CD4-positive, alpha-beta memory T cell (primary cell): ENCODE data around the gene ZNF440. TPM values are rescaled to one million over a fixed set of nuclear protein-coding genes. Genes with fewer than 3 reads are reported as not detected.

Source experiments
- CTCF ChIA-PET: fragments of 350-600 bp; sonication (Branson Sonifier 250); formaldehyde crosslinking; loops from one replicate; lab custom pipeline; 2021; ENCODE audit warnings: inconsistent platforms; ENCODE audit not compliant: partially characterized antibody; lab: Charles Lee
- POLR2A ChIA-PET: fragments of 350-600 bp; sonication (Branson Sonifier 250); formaldehyde crosslinking; loops from one replicate; lab custom pipeline; 2021; ENCODE audit not compliant: partially characterized antibody; lab: Charles Lee
- DNase-seq, 5 donors: peaks; one replicate each; pipeline versions ENCODE4 v3.0.0 to v3.0.0-alpha.2; 2020 to 2022; ENCODE audit warnings: mixed read lengths in 1 of 5
- H3K27ac ChIP-seq: one replicate; pipeline ENCODE4 v1.7.0; 2013; ENCODE audit warnings: low read depth, low read length
- H3K27me3 ChIP-seq: 2 replicates; pipeline ENCODE4 v1.7.0; 2013; ENCODE audit warnings: mild to moderate bottlenecking, low read length, moderate library complexity; ENCODE audit not compliant: insufficient read depth
- H3K36me3 ChIP-seq: 2 replicates; pipeline ENCODE4 v1.7.0; 2013; ENCODE audit warnings: mild to moderate bottlenecking, low read length, moderate library complexity; ENCODE audit not compliant: insufficient read depth
- H3K4me1 ChIP-seq: 2 replicates; pipeline ENCODE4 v1.7.0; 2013; ENCODE audit warnings: mild to moderate bottlenecking, low read length, moderate library complexity; ENCODE audit not compliant: insufficient read depth
- H3K4me3 ChIP-seq, 2 donors: one replicate each; pipeline ENCODE4 v1.7.0; 2013; ENCODE audit warnings: low read length in 2 of 2, mild to moderate bottlenecking in 1 of 2
- H3K9me3 ChIP-seq, 2 donors: one replicate each; pipeline ENCODE4 v1.7.0; 2013; ENCODE audit warnings: low read length in 2 of 2, control low read depth in 1 of 2; ENCODE audit not compliant: control insufficient read depth in 1 of 2
- H3K27ac Mint-ChIP-seq, 7 donors: one replicate each; pipeline ENCODE4 v1.8.0; 2020 to 2021; ENCODE audit warnings: mixed read lengths in 7 of 7, mild to moderate bottlenecking in 6 of 7, inconsistent platforms in 3 of 7, moderate library complexity in 3 of 7
- H3K27me3 Mint-ChIP-seq, 2 donors: one replicate each; pipeline ENCODE4 v1.8.0; 2020 to 2021; ENCODE audit warnings: mixed read lengths in 2 of 2
- H3K36me3 Mint-ChIP-seq, 2 donors: one replicate each; pipeline ENCODE4 v1.8.0; 2020 to 2021; ENCODE audit warnings: mixed read lengths in 2 of 2, inconsistent platforms in 1 of 2, mild to moderate bottlenecking in 1 of 2
- H3K4me1 Mint-ChIP-seq, 4 donors: one replicate each; pipeline ENCODE4 v1.8.0; 2020 to 2021; ENCODE audit warnings: mixed read lengths in 4 of 4, mild to moderate bottlenecking in 1 of 4
- H3K4me3 Mint-ChIP-seq, 8 donors: one replicate each; pipeline ENCODE4 v1.8.0; 2020 to 2021; ENCODE audit warnings: mixed read lengths in 8 of 8, mild to moderate bottlenecking in 7 of 8, moderate library complexity in 6 of 8, inconsistent platforms in 3 of 8
- H3K9me3 Mint-ChIP-seq, 8 donors: one replicate each; pipeline ENCODE4 v1.8.0; 2020 to 2021; ENCODE audit warnings: mixed read lengths in 8 of 8, mild to moderate bottlenecking in 5 of 8, inconsistent platforms in 3 of 8, moderate library complexity in 1 of 8
- intact Hi-C: fragments of 100-400 bp; cut with micrococcal nuclease; formaldehyde crosslinking; loops from one replicate; pipeline ENCODE4 v1.15.1; 2023
- polyA plus RNA-seq, 2 donors: library from polyadenylated mRNA; unstranded; fragments of 300-500 nt; fragmentation: Illumina TruSeq; gene quantifications; one replicate each; pipeline ENCODE4 v1.2.3, GENCODE V29; 2021
- total RNA-seq, 2 experiments: library from RNA; stranded (reverse); gene quantifications; one replicate each; pipeline ENCODE4 v1.2.3, GENCODE V29; 2021

ZNF440 gene
- total and polyA plus RNA-seq, 4 experiments from 2014 or later, result 1.8 to 18.5 (median 10.8) TPM

- H3K4me1 Mint-ChIP-seq, result peaks cover 0 to 2% (median under 1%) of the 10 kb centered on the region in 4 donors
- H3K27ac Mint-ChIP-seq, result no peak overlapping the region
- H3K27me3 ChIP-seq, result no peaks in the 10 kb centered on the region
- DNase-seq, result peak; percentile 52 to 67 (median 59)
- H3K27me3 Mint-ChIP-seq, result peaks cover 0 to 1% of the 10 kb centered on the region in 2 donors
- H3K4me1 ChIP-seq, result peaks cover 3% of the 10 kb centered on the region
- peaks cover 0 to 4% (median 1%) of the 10 kb centered on the region in 8 donors for H3K9me3 Mint-ChIP-seq
- no peak overlapping the region for H3K4me3 ChIP-seq
- H3K36me3 ChIP-seq, result no peaks in the 10 kb centered on the region
- intact Hi-C loops, result loop anchor here (1.0 to 2.0 kb wide), 7 partner anchors 42 to 260 kb away; partner anchors contain the start of genes ZNF440 and ZNF491
- ChIA-PET CTCF (interaction anchor here (0.6 to 9.4 kb wide), 9 partner anchors 12 to 259 kb away, joined by 3 to 94 read pairs (median 5); partner anchors contain the start of genes ZNF20, ZNF491 and ZNF700), POLR2A (interaction anchor here (1.0 to 1.6 kb wide), 2 partner anchors 108 to 259 kb away, joined by 3 to 4 read pairs; partner anchors contain the start of gene ZNF20)
- H3K27ac ChIP-seq, result no peak overlapping the region
- H3K36me3 Mint-ChIP-seq, result no peaks in the 10 kb centered on the region
- H3K9me3 ChIP-seq, result no peaks in the 10 kb centered on the region
- peak overlapping the region in 1 of 8 donors; percentile 24 for H3K4me3 Mint-ChIP-seq
Measured at GRCh38 chr19:11881151-11881800, 67.2 kb downstream of the ZNF440 start.

GRCh38 chr19:11882606-11883005, 68.5 kb downstream of the ZNF440 start:
- H3K4me3 Mint-ChIP-seq, result no peak overlapping the region
- Histone ChIP-seq H3K4me1 (peaks cover 7% of the 10 kb centered on the region), H3K4me3 (no peak overlapping the region), H3K27ac (no peak overlapping the region), H3K9me3 (no peaks in the 10 kb centered on the region), H3K36me3 (no peaks in the 10 kb centered on the region), H3K27me3 (no peaks in the 10 kb centered on the region)
- ChIA-PET CTCF (interaction anchor here (0.5 to 9.4 kb wide), 8 partner anchors 9 to 274 kb away, joined by 3 to 94 read pairs (median 9); partner anchors contain the start of genes ZNF20, ZNF491 and ZNF625), POLR2A (interaction anchor here (1.6 kb wide), 1 partner anchor 106 kb away, joined by 4 read pairs; no protein-coding TSS in a partner anchor)
- H3K36me3 Mint-ChIP-seq, result no peaks in the 10 kb centered on the region
- peaks cover 0 to 12% (median 3%) of the 10 kb centered on the region in 8 donors for H3K9me3 Mint-ChIP-seq
- peaks cover 0 to 1% of the 10 kb centered on the region in 2 donors for H3K27me3 Mint-ChIP-seq
- intact Hi-C loops, result no loop called here
- H3K4me1 Mint-ChIP-seq, result peaks cover 4 to 8% (median 5%) of the 10 kb centered on the region in 4 donors
- DNase-seq, result no peak
- H3K27ac Mint-ChIP-seq, result no peak overlapping the region

Other genes with a start within 250 kb of the ZNF440 start
- gene ACP5, start 236.6 kb upstream of the ZNF440 start, total RNA-seq, result 10 to 100 TPM; 26.8 to 30.3 TPM
- gene ACP5, start 236.6 kb upstream of the ZNF440 start, polyA plus RNA-seq, result 10 to 100 TPM; 16.9 to 23.8 TPM
- gene ZNF627, start 216.8 kb upstream of the ZNF440 start, total RNA-seq, result 10 to 100 TPM; 11.5 to 12.6 TPM
- 10 to 100 TPM in 1 of 2 donors, 1 to 10 TPM in 1; 6.8 to 10.3 TPM for gene ZNF627, start 216.8 kb upstream of the ZNF440 start, polyA plus RNA-seq
- gene ZNF823, start 75.3 kb upstream of the ZNF440 start, total RNA-seq, result 1 to 10 TPM; 4.6 to 5.4 TPM
- gene ZNF823, start 75.3 kb upstream of the ZNF440 start, polyA plus RNA-seq, result 1 to 10 TPM in 1 of 2 donors, under 1 TPM in 1; 0.92 to 5.3 TPM
- 10 to 100 TPM; 19.6 to 21.5 TPM for gene ZNF441, start 47.3 kb upstream of the ZNF440 start, total RNA-seq
- 1 to 10 TPM; 2.3 to 6.3 TPM for gene ZNF441, start 47.3 kb upstream of the ZNF440 start, polyA plus RNA-seq
- 1 to 10 TPM; 2.0 to 3.0 TPM for gene ZNF491, start 15.8 kb upstream of the ZNF440 start, total RNA-seq
- gene ZNF491, start 15.8 kb upstream of the ZNF440 start, polyA plus RNA-seq, result under 1 TPM in 1 of 2 donors, not detected in 1; 0.34 TPM
- 10 to 100 TPM; 16.9 to 17.7 TPM for gene ZNF439, start 34.5 kb downstream of the ZNF440 start, total RNA-seq
- gene ZNF439, start 34.5 kb downstream of the ZNF440 start, polyA plus RNA-seq, result 1 to 10 TPM in 1 of 2 donors, under 1 TPM in 1; 0.72 to 5.6 TPM
- 1 to 10 TPM; 7.5 to 8.5 TPM for gene ZNF69, start 73.5 kb downstream of the ZNF440 start, total RNA-seq
- 1 to 10 TPM in 1 of 2 donors, under 1 TPM in 1; 0.57 to 3.1 TPM for gene ZNF69, start 73.5 kb downstream of the ZNF440 start, polyA plus RNA-seq
- gene ZNF700, start 110.8 kb downstream of the ZNF440 start, total RNA-seq, result 10 to 100 TPM; 24.9 to 25.6 TPM
- gene ZNF700, start 110.8 kb downstream of the ZNF440 start, polyA plus RNA-seq, result 1 to 10 TPM; 3.2 to 5.6 TPM
- 10 to 100 TPM; 14.3 to 16.4 TPM for gene ZNF763, start 150.8 kb downstream of the ZNF440 start, total RNA-seq
- 1 to 10 TPM; 2.6 to 3.7 TPM for gene ZNF763, start 150.8 kb downstream of the ZNF440 start, polyA plus RNA-seq
- gene ZNF433, start 221.4 kb downstream of the ZNF440 start, total RNA-seq, result under 1 TPM; 0.38 to 0.44 TPM
- gene ZNF433, start 221.4 kb downstream of the ZNF440 start, polyA plus RNA-seq, result 1 to 10 TPM in 1 of 2 donors, under 1 TPM in 1; 0.98 to 2.2 TPM
- not detected for gene ZNF878, start 238.7 kb downstream of the ZNF440 start, total RNA-seq
- gene ZNF878, start 238.7 kb downstream of the ZNF440 start, polyA plus RNA-seq, result not detected